HL-60 (cell line): ENCODE measurements around the gene AQP1.

ENCODE experiments used
- CTCF ChIP-seq: IDR thresholded peaks from one replicate; pipeline ENCODE4 v1.5.1; 2011; ENCODE audit warnings: low read length, control low read depth, inconsistent platforms; ENCODE audit not compliant: insufficient read depth
- GABPA ChIP-seq: IDR thresholded peaks from 2 replicates; pipeline ENCODE4 v1.6.1; 2012; ENCODE audit warnings: low read depth
- POLR2AphosphoS5 ChIP-seq: IDR thresholded peaks from 2 replicates; pipeline ENCODE4 v1.6.1; 2012; ENCODE audit warnings: low read depth
- REST ChIP-seq: IDR thresholded peaks from 2 replicates; pipeline ENCODE4 v1.6.1; 2012; ENCODE audit warnings: low read depth; ENCODE audit not compliant: insufficient replicate concordance
- SPI1 ChIP-seq: IDR thresholded peaks from 2 replicates; pipeline ENCODE4 v1.6.1; 2012; ENCODE audit warnings: low read depth, mild to moderate bottlenecking, borderline replicate concordance

DNA sequence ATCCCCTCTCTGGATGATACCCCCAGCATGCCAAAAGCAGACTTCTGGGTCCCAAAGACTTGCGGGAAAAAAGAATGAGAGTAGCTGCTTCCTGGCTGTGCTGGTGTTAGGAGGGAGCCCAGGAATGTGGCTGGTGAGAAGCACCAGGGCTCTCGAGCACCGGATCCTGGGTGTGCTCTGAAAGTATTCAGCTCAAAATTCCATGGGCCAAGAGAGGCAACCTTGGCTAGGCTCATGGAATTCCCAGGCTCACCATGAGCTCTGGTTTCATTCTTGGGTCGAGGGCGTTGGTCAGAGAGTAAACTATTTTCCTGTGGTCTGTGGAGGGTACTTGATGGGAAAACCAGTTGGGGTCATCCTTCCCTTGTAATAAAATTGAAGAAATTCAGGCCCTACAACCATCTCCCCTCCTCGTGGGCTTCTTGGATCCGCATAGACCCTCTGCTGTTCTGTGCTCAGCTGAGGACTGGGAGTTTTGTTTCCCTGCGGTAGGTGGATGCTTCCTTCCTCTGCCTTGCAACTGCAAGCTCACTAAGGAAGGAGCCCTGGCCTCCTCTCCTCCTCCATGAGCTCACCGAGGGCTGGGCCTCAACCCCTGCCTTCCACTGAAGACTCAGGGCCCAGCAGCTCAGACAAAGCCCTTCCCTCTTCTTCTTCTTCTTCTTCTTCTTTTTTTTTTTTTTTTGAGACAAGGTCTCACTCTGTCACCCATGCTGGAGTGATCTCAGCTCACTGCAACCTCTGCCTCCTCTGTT lies 34.5 kb upstream of the AQP1 start:
- TF ChIP-seq CTCF (no peak), GABPA (no peak), REST (no peak), POLR2AphosphoS5 (no peak), SPI1 (no peak)
